Effector memory CD8-positive, alpha-beta T cell (primary cell): ENCODE results near the gene NSFL1C.
A peak's percentile ranks its signal among the peaks of the same experiment; 100 is the strongest.

Experiments
- ATAC-seq: fragments of 150-1000 bp; cut with Tn5 transposase; replicated peaks from 2 replicates; pipeline ENCODE4 v1.10.0; 2021; ENCODE audit warnings: mild to moderate bottlenecking, moderate library complexity
- DNase-seq, 3 experiments: peaks; one replicate each; pipeline ENCODE4 v3.0.0; 2021
- H3K27ac Mint-ChIP-seq, 2 donors: one replicate each; pipeline ENCODE4 v1.8.0; 2022; ENCODE audit warnings: mild to moderate bottlenecking in 2 of 2, mixed read lengths in 2 of 2, moderate library complexity in 2 of 2
- H3K27me3 Mint-ChIP-seq, 2 donors: one replicate each; pipeline ENCODE4 v1.8.0; 2022; ENCODE audit warnings: mixed read lengths in 2 of 2
- H3K36me3 Mint-ChIP-seq: one replicate; pipeline ENCODE4 v1.8.0; 2022; ENCODE audit warnings: mild to moderate bottlenecking, moderate library complexity, mixed read lengths; ENCODE audit not compliant: insufficient read depth
- H3K4me1 Mint-ChIP-seq, 2 donors: one replicate each; pipeline ENCODE4 v1.8.0; 2022; ENCODE audit warnings: low read depth in 2 of 2, mixed read lengths in 2 of 2
- H3K4me3 Mint-ChIP-seq, 2 donors: one replicate each; pipeline ENCODE4 v1.8.0; 2022; ENCODE audit warnings: mild to moderate bottlenecking in 2 of 2, mixed read lengths in 2 of 2, moderate library complexity in 2 of 2
- H3K9me3 Mint-ChIP-seq, 2 donors: one replicate each; pipeline ENCODE4 v1.8.0; 2022; ENCODE audit warnings: mixed read lengths in 2 of 2

The NSFL1C gene

DNA sequence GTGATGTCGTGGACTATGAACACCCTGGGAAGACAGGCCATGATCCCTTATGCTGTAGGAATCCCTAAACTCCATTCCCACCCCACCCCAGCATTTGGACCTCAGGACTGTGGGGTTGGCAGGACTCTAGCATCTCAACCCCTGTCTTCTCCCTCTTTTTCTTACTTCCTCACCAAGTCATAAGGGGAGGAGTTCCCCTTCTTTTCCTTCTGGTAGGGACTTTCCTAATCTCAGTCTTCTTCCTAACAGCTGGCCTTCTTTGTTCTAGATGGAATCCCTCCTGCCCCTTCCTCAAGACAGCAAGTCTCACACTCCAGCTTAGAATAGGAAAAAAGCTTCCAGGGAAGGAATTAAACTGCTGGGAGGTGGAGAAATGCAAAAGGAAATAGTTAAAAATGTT is 26.9 kb upstream of the NSFL1C start:
- no peak for DNase-seq
- no peak for ATAC-seq
- Mint-ChIP-seq H3K27me3 (peaks cover 72 to 75% of the 10 kb centered on the region in 2 donors), H3K36me3 (no peaks in the 10 kb centered on the region), H3K9me3 (no peaks in the 10 kb centered on the region), H3K4me1 (peaks cover 0 to 2% of the 10 kb centered on the region in 2 donors), H3K4me3 (no peak overlapping the region), H3K27ac (no peak overlapping the region)

GRCh38 chr20:1491860-1492642 is 25.4 kb upstream of the NSFL1C start:
- Mint-ChIP-seq H3K27me3 (peaks cover 66 to 71% of the 10 kb centered on the region in 2 donors), H3K36me3 (no peaks in the 10 kb centered on the region), H3K4me3 (no peak overlapping the region), H3K4me1 (peaks cover 0 to 2% of the 10 kb centered on the region in 2 donors), H3K27ac (no peak overlapping the region), H3K9me3 (no peaks in the 10 kb centered on the region)
- DNase-seq (no peak), ATAC-seq (no peak)

DNA sequence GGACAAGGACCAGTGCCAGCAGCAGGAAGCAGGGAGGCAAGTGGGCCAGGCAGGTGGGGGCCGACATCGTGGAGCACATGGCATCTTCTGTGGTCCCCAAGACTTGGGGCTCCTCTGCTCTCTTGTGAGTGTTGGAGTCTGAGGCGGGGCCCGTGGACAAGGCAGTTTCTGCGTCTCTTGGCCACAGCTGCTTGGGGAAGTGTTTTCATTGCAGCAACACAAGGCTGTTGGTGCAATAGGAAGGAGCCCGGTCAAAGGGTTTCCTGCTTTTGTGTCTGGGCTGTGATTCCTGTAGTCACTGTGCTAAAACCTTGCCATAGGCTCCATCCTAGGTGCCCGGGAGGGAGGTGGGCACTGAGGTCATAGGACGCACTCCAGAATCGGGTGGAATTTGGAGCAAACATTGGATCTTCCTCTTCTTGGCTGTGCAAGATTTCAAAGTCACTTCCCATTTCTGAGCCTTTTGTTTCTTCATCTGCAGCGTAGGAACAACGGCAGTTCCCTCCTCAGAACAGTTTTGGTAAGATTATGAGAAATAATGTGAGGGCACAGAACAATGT is 24.7 kb upstream of the NSFL1C start, which contains the start of gene SIRPB2:
SIRPB2 (minus strand) TSS at position 140 of the 560 bp plus-strand sequence; CDS start at position 79, 61 bp downstream.
- H3K27me3 Mint-ChIP-seq = peaks cover 66 to 70% of the 10 kb centered on the region in 2 donors
- H3K4me1 Mint-ChIP-seq = peaks cover 0 to 2% of the 10 kb centered on the region in 2 donors
- no peak within 1 kb of the TSS for H3K27ac Mint-ChIP-seq
- peak within 1 kb of the TSS in 1 of 2 donors; percentile 17 for H3K4me3 Mint-ChIP-seq
- ATAC-seq (no peak), DNase-seq (no peak)
- no peaks in the 10 kb centered on the region for H3K36me3 Mint-ChIP-seq
- no peaks in the 10 kb centered on the region for H3K9me3 Mint-ChIP-seq

GRCh38 chr20:1490643-1491195 is 24.1 kb upstream of the NSFL1C start:
- Mint-ChIP-seq H3K27ac (no peak overlapping the region), H3K36me3 (no peaks in the 10 kb centered on the region), H3K4me3 (no peak overlapping the region), H3K4me1 (peaks cover 0 to 2% of the 10 kb centered on the region in 2 donors), H3K27me3 (peaks cover 64 to 67% of the 10 kb centered on the region in 2 donors), H3K9me3 (no peaks in the 10 kb centered on the region)
- no peak for DNase-seq
- ATAC-seq = no peak

DNA sequence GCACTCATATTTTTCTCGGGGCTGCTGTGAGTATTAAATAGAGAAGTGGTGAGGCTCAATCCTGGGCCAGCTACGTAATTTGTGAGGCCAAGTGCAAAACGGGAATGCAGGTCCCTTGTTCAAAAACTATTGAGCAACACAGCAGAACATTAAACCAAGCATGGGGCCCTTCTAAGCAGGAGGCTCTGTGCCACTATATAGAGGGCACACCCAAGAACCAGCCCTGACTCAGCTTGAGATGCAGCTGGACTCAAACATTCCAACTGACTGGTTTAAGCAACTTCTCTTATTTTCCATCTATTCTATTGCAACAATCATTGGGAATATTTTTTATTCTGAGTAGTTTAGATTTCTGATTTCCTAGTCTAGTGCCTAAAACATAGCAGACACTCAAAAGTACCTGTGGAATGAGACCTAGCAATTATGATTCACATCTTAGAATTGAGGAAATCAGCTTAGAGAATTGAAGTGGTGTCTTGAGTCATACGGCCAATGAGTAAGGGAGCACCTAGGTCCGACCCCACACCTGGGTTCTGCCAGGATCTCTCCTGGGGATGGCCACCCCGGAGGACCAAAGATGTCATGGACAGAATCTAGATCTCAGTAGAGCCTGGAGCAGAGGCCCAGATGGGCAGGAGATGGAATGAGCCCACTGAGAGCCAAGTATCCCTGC is 23.3 kb upstream of the NSFL1C start:
- H3K4me1 Mint-ChIP-seq = no peaks in the 10 kb centered on the region
- no peaks in the 10 kb centered on the region for H3K9me3 Mint-ChIP-seq
- no peaks in the 10 kb centered on the region for H3K36me3 Mint-ChIP-seq
- H3K4me3 Mint-ChIP-seq = peak overlapping the region in 1 of 2 donors; percentile 17
- DNase-seq = no peak
- ATAC-seq = no peak
- peaks cover 58 to 71% of the 10 kb centered on the region in 2 donors for H3K27me3 Mint-ChIP-seq
- H3K27ac Mint-ChIP-seq = no peak overlapping the region

- ATAC-seq = no peak
- Mint-ChIP-seq H3K27me3 (peaks cover 59 to 77% of the 10 kb centered on the region in 2 donors), H3K27ac (no peak overlapping the region), H3K36me3 (no peaks in the 10 kb centered on the region), H3K4me1 (no peaks in the 10 kb centered on the region), H3K4me3 (no peak overlapping the region), H3K9me3 (no peaks in the 10 kb centered on the region)
- no peak for DNase-seq
Measured at GRCh38 chr20:1489325-1489724, 22.7 kb upstream of the NSFL1C start.

- ATAC-seq = no peak
- no peak overlapping the region for H3K4me3 Mint-ChIP-seq
- peaks cover 71 to 89% of the 10 kb centered on the region in 2 donors for H3K27me3 Mint-ChIP-seq
- no peaks in the 10 kb centered on the region for H3K36me3 Mint-ChIP-seq
- no peak overlapping the region for H3K27ac Mint-ChIP-seq
- no peak for DNase-seq
- H3K9me3 Mint-ChIP-seq = no peaks in the 10 kb centered on the region
- H3K4me1 Mint-ChIP-seq = no peaks in the 10 kb centered on the region
Measured at GRCh38 chr20:1486566-1486965, 19.9 kb upstream of the NSFL1C start.

DNA sequence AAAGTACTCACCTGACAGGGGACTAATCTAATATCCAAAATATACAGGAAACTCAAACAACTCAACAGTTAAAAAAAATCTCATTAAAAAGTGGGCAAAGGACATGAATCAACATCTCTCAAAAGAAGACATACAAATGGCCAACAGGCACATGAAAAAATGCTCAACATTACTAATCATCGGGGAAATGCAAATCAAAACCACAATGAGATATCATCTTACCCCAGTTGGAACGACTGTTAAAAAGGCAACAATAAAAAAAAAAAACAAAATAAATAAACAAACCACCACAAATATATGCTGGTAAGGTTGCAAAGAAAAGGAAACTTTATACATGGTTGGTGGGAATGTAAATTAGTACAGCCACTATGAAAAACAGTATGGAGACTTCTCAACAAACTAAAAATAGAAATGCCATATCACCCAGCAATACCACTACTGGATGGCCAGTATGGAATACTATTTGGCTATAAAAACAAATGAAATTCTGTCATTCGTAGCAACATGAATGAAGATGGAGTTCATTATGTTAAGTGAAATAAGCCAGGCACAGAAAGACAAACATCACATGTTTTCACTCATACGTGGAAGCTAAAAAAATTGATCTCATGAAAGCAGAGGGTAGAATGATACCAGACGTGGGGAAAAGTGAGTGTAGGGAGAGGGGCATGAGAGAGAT is 17.9 kb upstream of the NSFL1C start:
- no peak overlapping the region for H3K4me3 Mint-ChIP-seq
- no peak for DNase-seq
- no peaks in the 10 kb centered on the region for H3K9me3 Mint-ChIP-seq
- H3K4me1 Mint-ChIP-seq = no peaks in the 10 kb centered on the region
- H3K27ac Mint-ChIP-seq = no peak overlapping the region
- peaks cover 67 to 84% of the 10 kb centered on the region in 2 donors for H3K27me3 Mint-ChIP-seq
- no peaks in the 10 kb centered on the region for H3K36me3 Mint-ChIP-seq
- no peak for ATAC-seq

GRCh38 chr20:1479831-1480595 is 13.4 kb upstream of the NSFL1C start:
- H3K27ac Mint-ChIP-seq = no peak overlapping the region
- H3K27me3 Mint-ChIP-seq = peaks cover 65 to 87% of the 10 kb centered on the region in 2 donors
- H3K36me3 Mint-ChIP-seq = peaks cover 5% of the 10 kb centered on the region
- no peaks in the 10 kb centered on the region for H3K9me3 Mint-ChIP-seq
- DNase-seq (no peak), ATAC-seq (no peak)
- no peaks in the 10 kb centered on the region for H3K4me1 Mint-ChIP-seq
- H3K4me3 Mint-ChIP-seq = no peak overlapping the region

DNA sequence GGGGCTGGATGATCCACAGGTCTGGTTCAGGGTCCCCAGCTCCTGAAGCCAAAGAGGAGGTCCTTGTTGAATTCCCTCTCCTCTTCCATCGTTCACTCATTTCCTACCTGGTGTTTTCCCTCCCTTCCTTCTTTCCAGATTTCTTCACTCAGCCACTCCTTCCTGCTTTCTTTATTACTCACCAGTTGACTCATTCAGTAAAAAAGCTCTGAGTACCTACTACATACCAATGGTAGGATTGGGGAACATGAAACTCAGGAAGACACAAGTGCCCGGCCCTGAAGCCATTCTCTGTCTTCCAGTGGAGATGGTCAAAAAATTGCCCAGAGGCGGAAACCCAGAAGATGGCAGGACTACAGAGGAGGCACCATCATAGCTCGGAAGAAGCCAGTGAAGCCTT is 11.9 kb upstream of the NSFL1C start:
- Mint-ChIP-seq H3K27me3 (peaks cover 51 to 81% of the 10 kb centered on the region in 2 donors), H3K36me3 (peaks cover 5% of the 10 kb centered on the region), H3K4me3 (no peak overlapping the region), H3K9me3 (no peaks in the 10 kb centered on the region), H3K4me1 (no peaks in the 10 kb centered on the region), H3K27ac (no peak overlapping the region)
- no peak for ATAC-seq
- DNase-seq = no peak

DNA sequence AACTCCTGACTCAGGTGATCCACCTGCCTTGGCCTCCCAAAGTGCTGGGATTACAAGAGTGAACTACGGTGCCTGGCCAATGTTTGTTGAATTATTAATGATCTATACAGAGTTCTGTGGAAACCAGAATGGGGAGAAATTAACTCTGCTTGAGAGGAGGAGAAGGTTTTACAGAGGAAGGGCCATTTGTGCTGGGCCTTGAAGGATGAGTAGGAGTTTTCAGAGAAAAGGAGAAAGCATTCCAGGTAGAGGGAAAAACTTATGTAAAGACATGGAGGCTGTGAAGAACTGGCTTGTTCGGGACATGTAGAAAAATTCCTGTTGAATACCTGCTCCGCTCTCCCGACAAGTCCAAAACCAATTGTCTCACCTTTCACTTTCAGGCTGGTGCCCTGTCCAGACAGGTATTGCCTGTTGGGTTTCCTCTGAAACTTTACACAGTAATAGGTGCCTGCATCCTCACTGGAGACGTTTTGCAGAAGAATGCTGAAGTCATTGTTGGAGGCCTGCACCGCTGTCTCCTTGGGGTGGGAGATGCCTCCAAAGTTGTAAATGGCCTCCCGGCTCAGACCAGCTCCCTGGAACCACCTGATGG is 11.3 kb upstream of the NSFL1C start:
- Mint-ChIP-seq H3K27ac (no peak overlapping the region), H3K36me3 (peaks cover 5% of the 10 kb centered on the region), H3K4me3 (no peak overlapping the region), H3K4me1 (no peaks in the 10 kb centered on the region), H3K27me3 (peaks cover 52 to 81% of the 10 kb centered on the region in 2 donors), H3K9me3 (no peaks in the 10 kb centered on the region)
- DNase-seq (no peak), ATAC-seq (no peak)

GRCh38 chr20:1474817-1475603 is 8.4 kb upstream of the NSFL1C start:
- no peaks in the 10 kb centered on the region for H3K9me3 Mint-ChIP-seq
- DNase-seq (no peak), ATAC-seq (no peak)
- H3K36me3 Mint-ChIP-seq = peaks cover 5% of the 10 kb centered on the region
- no peak overlapping the region for H3K4me3 Mint-ChIP-seq
- H3K27me3 Mint-ChIP-seq = peaks cover 36 to 84% of the 10 kb centered on the region in 2 donors
- H3K27ac Mint-ChIP-seq = no peak overlapping the region
- no peaks in the 10 kb centered on the region for H3K4me1 Mint-ChIP-seq
